Chondrocyte (in vitro differentiated cells): ENCODE measurements around the gene KLHDC7A. TPM values are rescaled to one million over a fixed set of nuclear protein-coding genes. Genes with fewer than 3 reads are reported as not detected.

ENCODE experiments used
- DNase-seq: peaks from one replicate; pipeline ENCODE4 v3.0.0; 2021; ENCODE audit warnings: mixed read lengths, low spot score
- H3K27ac Mint-ChIP-seq: one replicate; pipeline ENCODE4 v1.8.0; 2021; ENCODE audit warnings: mild to moderate bottlenecking, moderate library complexity, mixed read lengths; ENCODE audit not compliant: unreplicated experiment
- H3K27me3 Mint-ChIP-seq: 2 replicates; pipeline ENCODE4 v1.8.0; 2021; ENCODE audit warnings: low read depth, mixed read lengths
- H3K36me3 Mint-ChIP-seq: 2 replicates; pipeline ENCODE4 v1.8.0; 2021; ENCODE audit warnings: low read depth, mixed read lengths
- H3K4me1 Mint-ChIP-seq: 2 replicates; pipeline ENCODE4 v1.8.0; 2021; ENCODE audit warnings: low read depth, mild to moderate bottlenecking, mixed read lengths
- H3K4me3 Mint-ChIP-seq: one replicate; pipeline ENCODE4 v1.8.0; 2021; ENCODE audit warnings: mild to moderate bottlenecking, moderate library complexity, mixed read lengths; ENCODE audit not compliant: unreplicated experiment
- H3K9me3 Mint-ChIP-seq: 2 replicates; pipeline ENCODE4 v1.8.0; 2021; ENCODE audit warnings: low read depth, mixed read lengths
- total RNA-seq: library from RNA; stranded (reverse); gene quantifications from 3 replicates; pipeline ENCODE4 v1.2.1, GENCODE V29; 2021
- TF ChIP-seq, protein P1 (sequence below): fragments of 200-600 bp; sonication (generic); IDR thresholded peaks from 2 replicates; pipeline ENCODE4 v1.5.0; 2021; ENCODE audit warnings: antibody characterized with exemption, mild to moderate bottlenecking, moderate library complexity

The KLHDC7A gene
- total RNA-seq, 1 donor from 2014 or later, result 0.07 TPM

- no peak overlapping the region for H3K4me3 Mint-ChIP-seq
- no peaks in the 10 kb centered on the region for H3K36me3 Mint-ChIP-seq
- TF ChIP-seq, protein P1, sequence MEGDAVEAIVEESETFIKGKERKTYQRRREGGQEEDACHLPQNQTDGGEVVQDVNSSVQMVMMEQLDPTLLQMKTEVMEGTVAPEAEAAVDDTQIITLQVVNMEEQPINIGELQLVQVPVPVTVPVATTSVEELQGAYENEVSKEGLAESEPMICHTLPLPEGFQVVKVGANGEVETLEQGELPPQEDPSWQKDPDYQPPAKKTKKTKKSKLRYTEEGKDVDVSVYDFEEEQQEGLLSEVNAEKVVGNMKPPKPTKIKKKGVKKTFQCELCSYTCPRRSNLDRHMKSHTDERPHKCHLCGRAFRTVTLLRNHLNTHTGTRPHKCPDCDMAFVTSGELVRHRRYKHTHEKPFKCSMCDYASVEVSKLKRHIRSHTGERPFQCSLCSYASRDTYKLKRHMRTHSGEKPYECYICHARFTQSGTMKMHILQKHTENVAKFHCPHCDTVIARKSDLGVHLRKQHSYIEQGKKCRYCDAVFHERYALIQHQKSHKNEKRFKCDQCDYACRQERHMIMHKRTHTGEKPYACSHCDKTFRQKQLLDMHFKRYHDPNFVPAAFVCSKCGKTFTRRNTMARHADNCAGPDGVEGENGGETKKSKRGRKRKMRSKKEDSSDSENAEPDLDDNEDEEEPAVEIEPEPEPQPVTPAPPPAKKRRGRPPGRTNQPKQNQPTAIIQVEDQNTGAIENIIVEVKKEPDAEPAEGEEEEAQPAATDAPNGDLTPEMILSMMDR, result no peak
- no peaks in the 10 kb centered on the region for H3K9me3 Mint-ChIP-seq
- no peak for DNase-seq
- peaks cover 7% of the 10 kb centered on the region for H3K27me3 Mint-ChIP-seq
- H3K27ac Mint-ChIP-seq, result no peak overlapping the region
- H3K4me1 Mint-ChIP-seq, result no peaks in the 10 kb centered on the region
Observed at GRCh38 chr1:18444563-18444962, 36.2 kb upstream of the KLHDC7A start.

GRCh38 chr1:18446751-18447150 lies 34.0 kb upstream of the KLHDC7A start:
- Mint-ChIP-seq H3K4me1 (no peaks in the 10 kb centered on the region), H3K27ac (no peak overlapping the region), H3K9me3 (no peaks in the 10 kb centered on the region), H3K4me3 (no peak overlapping the region), H3K27me3 (peaks cover 7% of the 10 kb centered on the region), H3K36me3 (no peaks in the 10 kb centered on the region)
- no peak for DNase-seq
- TF ChIP-seq, protein P1, result no peak

DNA sequence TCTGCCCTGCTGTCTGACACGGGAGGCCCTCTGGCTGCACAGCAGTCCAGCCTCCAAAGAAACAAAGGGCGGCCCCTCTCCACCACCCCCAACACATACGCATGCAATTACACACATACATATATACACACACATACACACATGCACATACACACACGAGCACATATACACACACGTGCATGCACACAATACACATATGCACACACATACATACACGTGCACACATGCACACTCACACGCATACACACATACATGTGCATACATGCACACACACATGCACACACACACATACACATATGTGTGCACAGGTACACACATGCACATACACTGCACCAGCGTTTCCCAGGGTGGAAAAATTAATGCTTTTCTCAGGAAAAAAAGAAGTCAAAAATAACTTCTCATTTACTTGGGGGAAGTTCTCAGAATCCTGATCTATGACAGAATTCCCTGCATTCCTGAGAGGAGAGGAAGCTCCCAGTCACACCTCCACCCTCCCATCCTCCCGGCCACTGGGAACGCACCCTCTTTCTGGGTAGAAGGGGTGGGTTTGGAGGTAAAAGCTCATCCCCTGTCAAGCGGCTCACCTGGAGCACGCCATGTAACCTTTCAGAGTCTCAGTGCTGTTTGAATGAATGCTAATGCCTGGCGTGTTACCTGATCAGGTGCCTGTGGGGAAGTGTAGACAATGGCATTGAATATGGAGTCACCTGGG lies 33.1 kb upstream of the KLHDC7A start:
- no peaks in the 10 kb centered on the region for H3K4me1 Mint-ChIP-seq
- peaks cover 3% of the 10 kb centered on the region for H3K9me3 Mint-ChIP-seq
- TF ChIP-seq, protein P1, result no peak
- H3K36me3 Mint-ChIP-seq, result no peaks in the 10 kb centered on the region
- no peak overlapping the region for H3K4me3 Mint-ChIP-seq
- no peak for DNase-seq
- H3K27ac Mint-ChIP-seq, result no peak overlapping the region
- H3K27me3 Mint-ChIP-seq, result peaks cover 5% of the 10 kb centered on the region

DNA sequence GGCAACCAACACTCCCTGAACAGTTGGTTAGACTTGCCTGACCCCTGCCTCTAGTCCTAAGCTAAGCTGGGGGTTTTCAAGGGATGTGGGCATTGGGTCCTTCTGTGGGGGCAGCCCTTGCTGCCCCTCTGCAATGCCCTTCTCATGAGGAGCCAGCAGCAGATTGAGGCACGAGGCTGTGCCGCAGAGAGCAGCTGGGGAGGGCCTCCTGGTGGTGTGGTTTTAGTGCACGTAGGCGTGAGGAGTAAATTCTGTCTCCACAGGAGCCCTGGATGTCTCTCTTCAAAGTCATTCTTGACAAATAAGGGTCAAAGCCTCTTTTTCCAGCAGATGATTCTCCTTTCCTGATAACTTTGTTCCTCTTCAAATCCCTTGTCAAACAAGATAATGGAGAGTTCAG lies 31.8 kb upstream of the KLHDC7A start:
- TF ChIP-seq, protein P1, result no peak
- Mint-ChIP-seq H3K27me3 (peaks cover 3% of the 10 kb centered on the region), H3K27ac (no peak overlapping the region), H3K4me3 (no peak overlapping the region), H3K36me3 (no peaks in the 10 kb centered on the region), H3K4me1 (no peaks in the 10 kb centered on the region), H3K9me3 (peaks cover 3% of the 10 kb centered on the region)
- no peak for DNase-seq

GRCh38 chr1:18452550-18452949 lies 28.2 kb upstream of the KLHDC7A start:
- H3K27ac Mint-ChIP-seq, result no peak overlapping the region
- peaks cover 2% of the 10 kb centered on the region for H3K27me3 Mint-ChIP-seq
- no peaks in the 10 kb centered on the region for H3K36me3 Mint-ChIP-seq
- DNase-seq, result no peak
- TF ChIP-seq, protein P1, result no peak
- H3K9me3 Mint-ChIP-seq, result peaks cover 3% of the 10 kb centered on the region
- H3K4me3 Mint-ChIP-seq, result no peak overlapping the region
- no peaks in the 10 kb centered on the region for H3K4me1 Mint-ChIP-seq
